K562 (cell line): ENCODE results near the gene PUSL1. TPM values are rescaled to one million over a fixed set of nuclear protein-coding genes. Genes with fewer than 3 reads are reported as not detected.

Experiments used
- ATAC-seq: fragments of 200-7000 bp; cut with Tn5 transposase; 3 replicates; pipeline ENCODE4 v1.9.1; 2020; ENCODE audit warnings: moderate library complexity
- BruUV-seq: library from RNA; stranded (reverse); fragments of 400-500 nt; replicated peaks from 2 replicates; lab custom pipeline; 2021; lab: Mats Ljungman, UMichigan
- CTCF ChIA-PET: fragments of 300-600 bp; formaldehyde crosslinking; extraction: SDS; loops from one replicate; lab custom pipeline; 2021; ENCODE audit warnings: low intra/inter-chr PET ratio; lab: Yijun Ruan, JAX
- POLR2A ChIA-PET: fragments of 300-600, 350-650 bp; sonication (Branson Sonifier 250); formaldehyde crosslinking; extraction: SDS; loops from one replicate; lab custom pipeline; 2021; ENCODE audit warnings: antibody characterized with exemption, inconsistent platforms; lab: Yijun Ruan, JAX
- DNase-seq, 4 experiments: peaks; one replicate each; pipeline versions ENCODE4 v3.0.0 to v3.0.0-alpha.2; 2011 to 2018; ENCODE audit warnings: low spot score in 3 of 4, mixed read lengths in 3 of 4; ENCODE audit errors: extremely low read depth in 1 of 4
- FAIRE-seq: peaks from 2 replicates; lab custom pipeline; 2011; peaks lifted over from hg19 to GRCh38; lab: Jason Lieb, UNC
- H2AFZ ChIP-seq: 2 replicates; pipeline ENCODE4 v1.6.0; 2011; ENCODE audit warnings: low read depth, low read length, control low read depth, inconsistent platforms
- H3K27ac ChIP-seq: fragments of 200-600 bp; 3 replicates; pipeline ENCODE4 v1.8.0; 2011; ENCODE audit warnings: low read depth, mild to moderate bottlenecking, control low read depth, inconsistent platforms, low read length, moderate library complexity, mixed read lengths; ENCODE audit errors: extremely low read depth
- H3K27me3 ChIP-seq, 2 experiments: fragments of 300-600 bp in 1 of 2; 2 replicates in 1 of 2; 3 replicates in 1 of 2; pipeline versions ENCODE4 v1.6.0 to v1.8.0; 2011; ENCODE audit warnings: inconsistent platforms in 2 of 2, low read length in 2 of 2, mild to moderate bottlenecking in 1 of 2, mixed read lengths in 1 of 2, moderate library complexity in 1 of 2; ENCODE audit not compliant: control insufficient read depth in 2 of 2, insufficient read depth in 2 of 2
- H3K36me3 ChIP-seq: fragments of 300-600 bp; 3 replicates; pipeline ENCODE4 v1.8.0; 2011; ENCODE audit warnings: mild to moderate bottlenecking, low read length, inconsistent platforms; ENCODE audit not compliant: control insufficient read depth, insufficient read depth
- H3K4me1 ChIP-seq, 2 experiments: fragments of 200-600 bp in 1 of 2; replicated peaks in 1 of 2; 2 replicates in 1 of 2; 3 replicates in 1 of 2; pipeline versions ENCODE4 v1.5.1 to v1.8.0; 2011; ENCODE audit warnings: inconsistent platforms in 2 of 2, low read length in 2 of 2, mild to moderate bottlenecking in 1 of 2, mixed read lengths in 1 of 2, moderate library complexity in 1 of 2; ENCODE audit not compliant: control insufficient read depth in 2 of 2, insufficient read depth in 2 of 2
- H3K4me2 ChIP-seq: 2 replicates; pipeline ENCODE4 v1.6.1; 2011; ENCODE audit warnings: low read length, control low read depth, inconsistent platforms, mixed read lengths; ENCODE audit not compliant: insufficient read depth
- H3K4me3 ChIP-seq: fragments of 200-600 bp; sonication (generic), shearing (Covaris generic); 2 replicates; pipeline ENCODE4 v1.5.1; 2016; ENCODE audit warnings: control low read depth, inconsistent platforms
- H3K79me2 ChIP-seq: fragments of 200-600 bp; 3 replicates; pipeline ENCODE4 v1.8.0; 2011; ENCODE audit warnings: low read length, inconsistent platforms; ENCODE audit not compliant: control insufficient read depth, insufficient read depth
- H3K9ac ChIP-seq, 2 experiments: 2 replicates each; pipeline versions ENCODE4 v1.6.0 to v1.6.1; 2011; ENCODE audit warnings: low read depth in 2 of 2, low read length in 2 of 2, control low read depth in 1 of 2, inconsistent platforms in 1 of 2, mild to moderate bottlenecking in 1 of 2, mixed read lengths in 1 of 2; ENCODE audit not compliant: insufficient read depth in 1 of 2
- H3K9me1 ChIP-seq: one replicate; pipeline ENCODE4 v1.6.0; 2011; ENCODE audit warnings: inconsistent platforms, mild to moderate bottlenecking, low read length, moderate library complexity; ENCODE audit not compliant: control insufficient read depth, insufficient read depth
- H3K9me3 ChIP-seq: replicated peaks from 2 replicates; pipeline ENCODE4 v1.5.1; 2011; ENCODE audit warnings: low read depth, low read length, inconsistent platforms; ENCODE audit not compliant: control insufficient read depth, insufficient read depth
- H4K20me1 ChIP-seq: replicated peaks from 2 replicates; pipeline ENCODE4 v1.6.1; 2011; ENCODE audit warnings: low read length, inconsistent platforms, mixed read lengths; ENCODE audit not compliant: control insufficient read depth, insufficient read depth
- BMI1 ChIP-seq: fragments of 150-350 bp; IDR thresholded peaks from 2 replicates; pipeline ENCODE4 v1.6.1; 2014; ENCODE audit warnings: low read length
- CHCHD3 ChIP-seq: fragments of 250-450 bp; sonication (Bioruptor Pico); IDR thresholded peaks from 2 replicates; pipeline ENCODE4 v2.1.2; 2022; ENCODE audit warnings: mild to moderate bottlenecking
- ELF1 ChIP-seq: fragments of 200-800 bp; sonication (Bioruptor generic); IDR thresholded peaks from 2 replicates; pipeline ENCODE4 v1.6.1; 2016; ENCODE audit warnings: missing genetic modification characterization, missing compliant biosample characterization
- HIVEP1 ChIP-seq: fragments of 250-450 bp; sonication (Bioruptor Pico); IDR thresholded peaks from 2 replicates; pipeline ENCODE4 v1.4.0; 2020; ENCODE audit warnings: mild to moderate bottlenecking
- PATZ1 ChIP-seq: fragments of 250-450 bp; sonication (Bioruptor Pico); IDR thresholded peaks from 2 replicates; pipeline ENCODE4 v1.5.0; 2020; ENCODE audit warnings: mild to moderate bottlenecking, borderline replicate concordance
- ZNF174 ChIP-seq: fragments of 250-450 bp; sonication (Bioruptor Pico); IDR thresholded peaks from 2 replicates; pipeline ENCODE4 v1.4.0; 2020; ENCODE audit warnings: mild to moderate bottlenecking
- WGBS: fragments of 100-300 bp; shearing (Covaris generic); methylation state at CpG from one replicate; pipeline ENCODE4 v1.1.6; 2016; ENCODE audit warnings: low coverage, mixed read lengths; ENCODE audit not compliant: insufficient coverage; ENCODE audit errors: missing lambda C conversion rate; 5-methylcytosine and 5-hydroxymethylcytosine counted together
- in situ Hi-C: fragments of 300-500 bp; cut with MboI; formaldehyde crosslinking; loops from 4 replicates; pipeline ENCODE4 v1.15.0; 2018; ENCODE audit warnings: inconsistent platforms, mixed read lengths
- intact Hi-C: fragments of 100-400 bp; cut with micrococcal nuclease; formaldehyde crosslinking; loops from 2 replicates; pipeline ENCODE4 v1.14.2; 2022
- polyA plus RNA-seq, 8 experiments: library from polyadenylated mRNA; depleted of rRNA in 4 of 8; stranded (reverse) in 5 of 8; unstranded in 3 of 8; fragments of >200 nt; fragmentation: Nextera tagmentation in 2 of 8; fragmentation: Illumina TruSeq in 1 of 8; extraction: Ambion mirVana in 2 of 8; extraction: Trizol in 1 of 8; gene quantifications; 2 replicates each; pipeline versions ENCODE4 v1.2.1 to v1.2.3, GENCODE V29; 2011 to 2014; ENCODE audit warnings: inconsistent platforms in 1 of 8, missing spikeins in 1 of 8
- total RNA-seq, 7 experiments: library from RNA; depleted of rRNA in 6 of 7; stranded (reverse); fragments of >200 nt in 6 of 7; fragmentation: Illumina TruSeq in 2 of 7; extraction: Trizol in 2 of 7; gene quantifications; 2 replicates each; pipeline versions ENCODE4 v1.2.1 to v1.2.3, GENCODE V29; 2011 to 2021; ENCODE audit warnings: low replicate concordance in 1 of 7
- TF ChIP-seq, protein P1 (sequence below), 3 experiments: IDR thresholded peaks in 2 of 3; conservative IDR thresholded peaks in 1 of 3; 2 replicates each; pipeline ENCODE4 v1.5.1; 2011 to 2012; ENCODE audit warnings: low read length in 3 of 3, mild to moderate bottlenecking in 3 of 3, control low read depth in 2 of 3, improper control_type of control experiment in 1 of 3, inconsistent platforms in 1 of 3, low read depth in 1 of 3, mixed read lengths in 1 of 3, moderate library complexity in 1 of 3; ENCODE audit not compliant: insufficient read depth in 2 of 3

PUSL1 gene
- total and polyA plus RNA-seq, 9 of the 15 experiments (the other 6 are each of a cell fraction or from before 2014, with no cell fraction given), result 0.62 to 86.9 (median 13.6) TPM

DNA sequence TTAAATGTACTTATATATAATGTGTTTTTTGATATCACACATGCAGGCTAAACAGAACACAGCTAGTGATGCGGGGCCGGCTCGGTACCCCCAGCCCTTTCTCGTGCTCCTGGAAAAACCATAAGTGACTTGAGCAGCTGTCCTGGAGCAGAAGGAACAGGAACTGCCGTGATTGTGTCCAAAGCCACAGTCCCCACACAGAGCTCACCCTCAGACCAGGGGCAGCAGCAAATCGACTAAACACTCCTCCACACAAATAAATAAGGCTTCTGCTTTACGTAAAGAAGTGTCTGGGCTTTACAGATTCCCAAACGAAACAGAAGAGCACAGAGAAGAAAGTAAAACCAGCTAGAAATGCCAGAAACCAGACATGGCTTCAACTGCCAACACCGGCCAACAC lies 44.4 kb upstream of the PUSL1 start:
- CTCF ChIA-PET, result no interaction called here
- TF ChIP-seq ELF1 (no peak), ZNF174 (CRISPR knock-in tag) (no peak)
- POLR2A ChIA-PET, result interaction anchor here (0.6 to 1.0 kb wide), 5 partner anchors 9 to 279 kb away, joined by 3 read pairs; no protein-coding TSS in a partner anchor
- Histone ChIP-seq H3K4me1 (peaks cover 0 to 24% of the 10 kb centered on the region in 2 experiments; a peak in 1 of 5 replicates), H3K27ac (no peak overlapping the region), H3K27me3 (no peaks in the 10 kb centered on the region; a peak in 1 of 5 replicates), H2AFZ (no peak overlapping the region), H3K4me2 (no peak overlapping the region), H3K79me2 (peaks cover 41% of the 10 kb centered on the region), H3K36me3 (peaks cover 92% of the 10 kb centered on the region), H3K4me3 (no peak overlapping the region), H3K9ac (no peak overlapping the region; a peak in 1 of 4 replicates), H3K9me1 (peaks cover 10% of the 10 kb centered on the region), H4K20me1 (peaks cover 8% of the 10 kb centered on the region; the same call in 1 of the 2 replicates), H3K9me3 (no peaks in the 10 kb centered on the region)
- WGBS, result 92% methylated on average over 9 of the region's 9 CpGs
- intact Hi-C loops, result no loop called here
- no TSS peak for BruUV-seq
- FAIRE-seq (no peak), DNase-seq (no peak), ATAC-seq (no peak)
- in situ Hi-C loops, result no loop called here

DNA sequence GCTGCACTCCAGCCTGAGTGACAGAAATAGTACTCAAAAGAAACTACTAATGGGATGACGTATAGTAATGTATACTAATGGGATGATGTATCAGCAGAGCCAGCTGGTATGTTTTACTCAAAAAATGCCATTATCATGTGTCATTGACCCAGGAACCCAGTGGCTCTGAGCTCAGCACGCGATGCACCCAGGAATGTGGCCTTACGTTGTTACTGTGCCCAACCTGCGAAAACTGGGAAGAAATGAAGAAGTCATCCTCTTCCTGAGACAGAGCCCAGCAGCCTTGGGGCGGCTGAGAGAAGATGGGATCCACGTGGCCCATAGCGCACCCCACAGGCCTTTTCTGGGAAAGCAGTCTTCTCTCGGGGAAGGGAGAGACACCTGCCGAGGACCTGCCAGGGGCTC lies 43.5 kb upstream of the PUSL1 start:
- Histone ChIP-seq H2AFZ (no peak overlapping the region), H3K9me3 (no peaks in the 10 kb centered on the region), H3K27ac (no peak overlapping the region), H3K79me2 (peaks cover 45% of the 10 kb centered on the region), H3K4me1 (peaks cover 0 to 22% of the 10 kb centered on the region in 2 experiments; a peak in 2 of 5 replicates), H3K4me2 (no peak overlapping the region), H3K27me3 (no peaks in the 10 kb centered on the region; a peak in 1 of 5 replicates), H3K4me3 (no peak overlapping the region), H3K36me3 (peaks cover 88% of the 10 kb centered on the region), H3K9ac (peak overlapping the region in 1 of 2 experiments; percentile 76; a peak in 1 of 4 replicates), H3K9me1 (peaks cover 10% of the 10 kb centered on the region), H4K20me1 (peaks cover 11% of the 10 kb centered on the region; the same call in 1 of the 2 replicates)
- peak in 3 of 4 experiments; percentile 32 to 64 (median 54) for DNase-seq
- TF ChIP-seq BMI1, result no peak
- no peak for TF ChIP-seq HIVEP1 (CRISPR knock-in tag)
- TF ChIP-seq CHCHD3 (CRISPR knock-in tag), result no peak
- TF ChIP-seq, protein P1, sequence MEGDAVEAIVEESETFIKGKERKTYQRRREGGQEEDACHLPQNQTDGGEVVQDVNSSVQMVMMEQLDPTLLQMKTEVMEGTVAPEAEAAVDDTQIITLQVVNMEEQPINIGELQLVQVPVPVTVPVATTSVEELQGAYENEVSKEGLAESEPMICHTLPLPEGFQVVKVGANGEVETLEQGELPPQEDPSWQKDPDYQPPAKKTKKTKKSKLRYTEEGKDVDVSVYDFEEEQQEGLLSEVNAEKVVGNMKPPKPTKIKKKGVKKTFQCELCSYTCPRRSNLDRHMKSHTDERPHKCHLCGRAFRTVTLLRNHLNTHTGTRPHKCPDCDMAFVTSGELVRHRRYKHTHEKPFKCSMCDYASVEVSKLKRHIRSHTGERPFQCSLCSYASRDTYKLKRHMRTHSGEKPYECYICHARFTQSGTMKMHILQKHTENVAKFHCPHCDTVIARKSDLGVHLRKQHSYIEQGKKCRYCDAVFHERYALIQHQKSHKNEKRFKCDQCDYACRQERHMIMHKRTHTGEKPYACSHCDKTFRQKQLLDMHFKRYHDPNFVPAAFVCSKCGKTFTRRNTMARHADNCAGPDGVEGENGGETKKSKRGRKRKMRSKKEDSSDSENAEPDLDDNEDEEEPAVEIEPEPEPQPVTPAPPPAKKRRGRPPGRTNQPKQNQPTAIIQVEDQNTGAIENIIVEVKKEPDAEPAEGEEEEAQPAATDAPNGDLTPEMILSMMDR (IDR thresholded peaks at IDR 0.05 in 2 of 3, conservative IDR thresholded peaks at IDR 0.05 in 1 of 3; ENCODE audit: insufficient read depth in 2 of 3, low read depth in 1 of 3, low read length in 3 of 3), result peak; percentile 40 to 58 (median 44); a peak in 5 of 6 replicates
- TF ChIP-seq PATZ1 (CRISPR knock-in tag), result no peak
- no peak for FAIRE-seq
- CTCF ChIA-PET, result no interaction called here
- no TSS peak for BruUV-seq
- peak; percentile 70 for ATAC-seq
- 88% methylated on average over 10 of the region's 10 CpGs for WGBS
- intact Hi-C loops (no loop called here), in situ Hi-C loops (no loop called here)
- POLR2A ChIA-PET, result interaction anchor here (1.0 kb wide), 1 partner anchor 10 kb away, joined by 3 read pairs; no protein-coding TSS in a partner anchor
